Smooth muscle cell (in vitro differentiated cells): ENCODE data around the gene IZUMO1R. TPM values are rescaled to one million over a fixed set of nuclear protein-coding genes. Genes with fewer than 3 reads are reported as not detected.
"Not testable (repeated sequence)": the region's sequence is repeated elsewhere in the genome, so short reads cannot be mapped to it uniquely, and the experiment has no call there.

Experiments
- DNase-seq: peaks from one replicate; lab custom pipeline; 2025; ENCODE audit not compliant: unreplicated experiment; lab: John Stamatoyannopoulos, UW
- H2AFZ ChIP-seq: fragments of 200-600 bp; sonication (generic); 2 replicates; pipeline ENCODE4 v1.6.0; 2016; ENCODE audit warnings: antibody characterized with exemption, low read depth, mild to moderate bottlenecking
- H3F3A ChIP-seq: fragments of 200-600 bp; sonication (generic); 2 replicates; pipeline ENCODE4 v1.6.0; 2017; ENCODE audit warnings: antibody characterized with exemption, low read depth
- H3K27ac ChIP-seq: fragments of 200-600 bp; sonication (generic); 2 replicates; pipeline ENCODE4 v1.5.1; 2016; ENCODE audit warnings: low read depth, mild to moderate bottlenecking
- H3K27me3 ChIP-seq: fragments of 200-600 bp; sonication (generic); 2 replicates; pipeline ENCODE4 v1.6.1; 2016; ENCODE audit warnings: low read depth, mild to moderate bottlenecking
- H3K36me3 ChIP-seq: fragments of 200-600 bp; sonication (generic); 2 replicates; pipeline ENCODE4 v1.5.1; 2016; ENCODE audit warnings: low read depth
- H3K4me1 ChIP-seq: fragments of 200-600 bp; sonication (generic); 2 replicates; pipeline ENCODE4 v1.5.1; 2016; ENCODE audit warnings: low read depth
- H3K4me2 ChIP-seq: fragments of 200-600 bp; sonication (generic); 2 replicates; pipeline ENCODE4 v1.6.0; 2016; ENCODE audit warnings: mild to moderate bottlenecking
- H3K4me3 ChIP-seq: fragments of 200-600 bp; sonication (generic); 2 replicates; pipeline ENCODE4 v1.5.1; 2016; ENCODE audit warnings: mild to moderate bottlenecking
- H3K79me2 ChIP-seq: fragments of 200-600 bp; sonication (generic); 2 replicates; pipeline ENCODE4 v1.6.0; 2016; ENCODE audit warnings: low read depth, mild to moderate bottlenecking
- H3K9ac ChIP-seq: fragments of 200-600 bp; sonication (generic); 2 replicates; pipeline ENCODE4 v1.6.0; 2016; ENCODE audit warnings: low read depth
- H3K9me3 ChIP-seq: fragments of 200-600 bp; sonication (generic); replicated peaks from 2 replicates; pipeline ENCODE4 v1.5.1; 2016; ENCODE audit warnings: low read depth
- H4K20me1 ChIP-seq: fragments of 200-600 bp; sonication (generic); 2 replicates; pipeline ENCODE4 v1.6.0; 2016; ENCODE audit warnings: low read depth
- CTCF ChIP-seq: fragments of 200-600 bp; sonication (generic); IDR thresholded peaks from 2 replicates; pipeline ENCODE4 v1.5.1; 2017; ENCODE audit warnings: borderline replicate concordance, mild to moderate bottlenecking, antibody characterized with exemption; ENCODE audit not compliant: insufficient read depth, poor library complexity, severe bottlenecking
- WGBS: methylation state at CpG from one replicate; pipeline ENCODE4 v1.1.7; 2016; ENCODE audit warnings: low lambda C conversion rate; 5-methylcytosine and 5-hydroxymethylcytosine counted together
- polyA plus RNA-seq: library from polyadenylated mRNA; unstranded; fragments of >200 nt; fragmentation: Nextera tagmentation; extraction: Ambion mirVana; gene quantifications from 2 replicates; pipeline ENCODE4 v1.2.1, GENCODE V29; 2016
- total RNA-seq: library from RNA; depleted of rRNA; stranded (reverse); fragments of >200 nt; gene quantifications from 2 replicates; pipeline ENCODE4 v1.2.3, GENCODE V29; 2014

Gene IZUMO1R
- total and polyA plus RNA-seq, 2 experiments from 2014 or later: not detected

- no peak overlapping the region for H3K4me3 ChIP-seq
- no peaks in the 10 kb centered on the region for H3K4me1 ChIP-seq
- no peaks in the 10 kb centered on the region for H3K27me3 ChIP-seq
- H3K9me3 ChIP-seq: no peaks in the 10 kb centered on the region
- H4K20me1 ChIP-seq: no peaks in the 10 kb centered on the region
- H3K36me3 ChIP-seq: no peaks in the 10 kb centered on the region
- 92% methylated on average over 3 of the region's 3 CpGs for WGBS
- H3F3A ChIP-seq: no peaks in the 10 kb centered on the region
- H2AFZ ChIP-seq: no peak overlapping the region
- no peak overlapping the region for H3K9ac ChIP-seq
- no peaks in the 10 kb centered on the region for H3K79me2 ChIP-seq
- no peak overlapping the region for H3K27ac ChIP-seq
- no peak overlapping the region for H3K4me2 ChIP-seq
- DNase-seq: no peak
- TF ChIP-seq CTCF: no peak
These were observed 28.4 kb upstream of the IZUMO1R start for GRCh38 chr11:94275961-94276360.

GRCh38 chr11:94276943-94277342 lies 27.4 kb upstream of the IZUMO1R start:
- DNase-seq: no peak
- Histone ChIP-seq H3K27me3 (no peaks in the 10 kb centered on the region), H3K9me3 (no peaks in the 10 kb centered on the region), H3K79me2 (no peaks in the 10 kb centered on the region), H4K20me1 (no peaks in the 10 kb centered on the region), H3K4me2 (no peak overlapping the region), H3K36me3 (no peaks in the 10 kb centered on the region), H3K4me3 (no peak overlapping the region), H3F3A (no peaks in the 10 kb centered on the region), H3K9ac (no peak overlapping the region), H2AFZ (no peak overlapping the region), H3K27ac (no peak overlapping the region), H3K4me1 (no peaks in the 10 kb centered on the region)
- no peak for TF ChIP-seq CTCF
- WGBS: 93% methylated on average over 5 of the region's 5 CpGs

GRCh38 chr11:94278207-94278606 lies 26.2 kb upstream of the IZUMO1R start:
- WGBS: 76% methylated on average over 4 of the region's 4 CpGs
- not testable (repeated sequence) for H2AFZ ChIP-seq, H3K9ac ChIP-seq, H3K79me2 ChIP-seq, H3F3A ChIP-seq, H3K9me3 ChIP-seq, H3K4me1 ChIP-seq, H3K4me2 ChIP-seq, DNase-seq, H3K36me3 ChIP-seq, H3K27me3 ChIP-seq, H3K4me3 ChIP-seq, H4K20me1 ChIP-seq, H3K27ac ChIP-seq

- no peak overlapping the region for H3K4me2 ChIP-seq
- no peak overlapping the region for H2AFZ ChIP-seq
- H3K27me3 ChIP-seq: no peaks in the 10 kb centered on the region
- H4K20me1 ChIP-seq: no peaks in the 10 kb centered on the region
- DNase-seq: no peak
- H3K4me3 ChIP-seq: no peak overlapping the region
- H3K27ac ChIP-seq: no peak overlapping the region
- H3K9ac ChIP-seq: no peak overlapping the region
- WGBS: 96% methylated on average over 3 of the region's 3 CpGs
- H3K36me3 ChIP-seq: no peaks in the 10 kb centered on the region
- H3K9me3 ChIP-seq: no peaks in the 10 kb centered on the region
- no peaks in the 10 kb centered on the region for H3F3A ChIP-seq
- H3K79me2 ChIP-seq: no peaks in the 10 kb centered on the region
- no peak for TF ChIP-seq CTCF
- no peaks in the 10 kb centered on the region for H3K4me1 ChIP-seq
These were observed 24.4 kb upstream of the IZUMO1R start for GRCh38 chr11:94279996-94280395.
